Measurements from ENCODE around the gene ABCG1.
"Not testable (repeated sequence)": the region's sequence is repeated elsewhere in the genome, so short reads cannot be mapped to it uniquely, and the experiment has no call there.

The ABCG1 gene

DNA sequence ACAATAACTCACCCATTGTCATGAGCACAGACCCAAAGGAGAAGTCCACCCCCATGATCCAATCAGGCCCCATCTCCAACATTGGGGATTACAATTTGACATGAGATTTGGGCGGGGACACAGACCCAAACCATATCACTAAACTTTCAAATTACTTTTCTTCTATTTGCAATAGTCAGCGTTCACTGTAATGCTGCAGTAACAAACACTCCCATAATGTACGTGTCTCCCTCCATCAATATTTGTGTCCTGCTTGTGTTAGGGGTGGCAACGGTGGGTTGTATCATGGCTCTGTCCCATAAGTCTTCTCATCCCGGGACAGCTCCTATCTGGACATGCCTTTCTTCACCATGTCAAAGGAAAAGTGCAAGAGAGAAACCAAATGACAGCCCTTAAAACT lies 70.0 kb downstream of the ABCG1 start:
- in situ Hi-C loops (cut with MboI; ENCODE audit: low sequenced_read_pairs) = no loop called here

DNA sequence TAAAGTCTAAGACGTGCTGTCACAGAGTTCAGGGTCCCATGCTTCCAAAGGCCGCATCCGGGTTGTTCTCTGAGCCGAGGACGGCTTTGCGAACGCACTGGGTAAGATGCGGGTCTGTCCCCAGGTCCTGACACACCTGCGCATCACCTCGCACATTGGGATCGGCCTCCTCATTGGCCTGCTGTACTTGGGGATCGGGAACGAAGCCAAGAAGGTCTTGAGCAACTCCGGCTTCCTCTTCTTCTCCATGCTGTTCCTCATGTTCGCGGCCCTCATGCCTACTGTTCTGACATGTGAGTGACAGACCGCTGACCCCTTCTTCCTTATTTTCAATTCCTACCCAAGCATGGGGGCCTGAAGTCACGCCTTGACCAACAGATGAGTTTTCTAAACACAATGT lies 71.0 kb downstream of the ABCG1 start:
- in situ Hi-C loops (cut with MboI; ENCODE audit: low sequenced_read_pairs) = no loop called here

DNA sequence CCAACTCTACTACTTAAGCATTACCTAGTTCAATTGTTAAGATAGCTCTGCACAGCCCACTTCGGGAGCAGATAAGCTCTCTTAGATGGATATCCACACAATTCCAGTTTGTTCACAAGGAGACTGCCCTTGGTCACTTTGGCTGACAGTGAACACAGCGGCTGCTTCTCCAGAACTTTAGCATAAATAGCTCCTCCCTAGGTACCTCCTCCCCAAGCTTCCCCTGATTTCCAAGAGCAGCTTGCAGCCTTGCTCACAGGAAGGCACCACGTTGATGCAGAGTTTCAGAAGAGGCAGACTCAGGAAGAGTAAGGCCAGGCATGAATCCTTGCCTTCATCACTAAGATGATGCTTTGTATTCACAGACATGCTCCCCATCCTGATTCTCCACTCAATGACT lies 71.6 kb downstream of the ABCG1 start:
- in situ Hi-C loops (cut with MboI; ENCODE audit: low sequenced_read_pairs) = no loop called here

DNA sequence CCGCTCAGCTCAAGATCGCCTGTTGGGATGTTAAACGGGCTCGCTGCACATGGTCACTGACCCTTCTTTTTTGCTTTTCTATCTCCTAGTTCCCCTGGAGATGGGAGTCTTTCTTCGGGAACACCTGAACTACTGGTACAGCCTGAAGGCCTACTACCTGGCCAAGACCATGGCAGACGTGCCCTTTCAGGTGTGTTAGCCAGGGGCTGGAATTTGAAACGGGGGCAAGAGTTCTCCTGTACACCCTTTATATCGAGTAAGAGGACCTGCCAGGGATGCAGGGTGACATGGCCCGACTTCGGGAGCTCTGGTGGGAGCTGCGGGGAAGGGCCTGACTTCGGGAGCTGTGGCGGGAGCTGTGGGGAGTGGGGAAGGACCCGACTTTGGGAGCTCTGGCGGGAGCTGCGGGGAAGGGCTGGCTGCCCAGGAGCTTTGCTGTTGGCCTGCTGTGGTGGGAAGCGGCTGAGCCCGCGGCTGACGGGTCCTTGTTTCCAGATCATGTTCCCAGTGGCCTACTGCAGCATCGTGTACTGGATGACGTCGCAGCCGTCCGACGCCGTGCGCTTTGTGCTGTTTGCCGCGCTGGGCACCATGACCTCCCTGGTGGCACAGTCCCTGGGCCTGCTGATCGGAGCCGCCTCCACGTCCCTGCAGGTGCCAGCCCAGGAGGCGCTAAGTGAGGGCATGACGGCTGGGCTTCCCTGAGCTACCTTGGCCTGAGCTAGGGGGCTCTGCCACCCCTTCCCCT lies 72.2 kb downstream of the ABCG1 start:
- in situ Hi-C loops (cut with MboI; ENCODE audit: low sequenced_read_pairs) = no loop called here

DNA sequence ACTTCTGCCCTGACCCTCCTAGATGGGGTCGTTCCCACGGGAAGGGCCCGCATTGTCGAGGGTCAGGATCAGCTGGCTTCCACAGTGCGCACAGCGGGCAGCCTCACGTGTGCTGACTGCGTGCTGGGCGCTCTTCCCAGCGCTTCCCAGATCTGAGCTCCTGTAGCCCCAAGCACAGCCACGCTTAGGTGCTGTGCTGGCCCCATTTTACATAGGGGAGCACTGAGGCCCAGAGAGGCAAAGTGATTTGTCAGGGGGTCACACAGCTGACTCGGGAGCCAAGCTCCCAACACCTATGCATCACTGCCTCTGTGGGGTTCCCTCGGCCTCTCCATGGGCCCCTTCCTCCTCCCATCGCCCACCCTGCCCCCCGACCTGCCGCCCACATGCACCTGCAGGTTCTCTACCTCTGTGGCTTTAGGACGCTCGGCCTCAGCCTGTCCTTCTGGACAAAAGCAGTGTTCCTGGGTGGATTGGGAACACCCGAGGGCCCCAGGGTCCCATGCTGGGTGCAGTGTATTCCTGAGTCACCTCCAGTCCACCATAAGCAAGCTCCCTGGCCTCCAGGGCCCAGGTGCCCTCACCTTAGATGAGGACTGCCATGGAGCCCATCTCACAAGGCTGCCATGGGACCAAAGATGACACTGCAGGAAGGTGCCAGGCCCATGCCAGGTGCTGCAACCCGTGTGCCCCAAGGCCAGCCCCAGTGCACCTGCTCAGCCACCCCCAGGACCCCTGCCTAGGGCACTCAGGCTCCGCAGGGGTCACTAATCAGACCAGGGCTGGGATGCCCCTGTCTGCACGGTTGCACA lies 73.0 kb downstream of the ABCG1 start:
- in situ Hi-C loops (cut with MboI; ENCODE audit: low sequenced_read_pairs) = no loop called here

DNA sequence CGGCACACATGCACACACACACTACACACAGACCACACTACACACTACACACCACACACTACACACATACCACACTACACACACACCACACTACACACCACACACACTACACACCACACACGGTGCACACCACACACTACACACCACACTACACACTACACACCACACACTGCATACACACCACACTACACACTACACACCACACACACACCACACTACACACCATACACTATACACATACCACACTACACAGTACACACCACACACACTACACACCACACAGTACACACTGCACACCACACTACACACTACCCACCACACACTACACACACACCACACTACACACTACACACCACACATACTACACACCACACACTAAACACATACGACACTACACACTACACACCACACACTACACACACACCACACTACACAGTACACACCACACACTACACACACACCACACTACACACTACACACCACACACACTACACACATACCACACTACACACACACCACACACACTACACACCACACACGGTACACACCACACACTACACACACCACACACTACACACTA lies 73.7 kb downstream of the ABCG1 start:
- in situ Hi-C loops (cut with MboI; ENCODE audit: low sequenced_read_pairs) = not testable (repeated sequence)

DNA sequence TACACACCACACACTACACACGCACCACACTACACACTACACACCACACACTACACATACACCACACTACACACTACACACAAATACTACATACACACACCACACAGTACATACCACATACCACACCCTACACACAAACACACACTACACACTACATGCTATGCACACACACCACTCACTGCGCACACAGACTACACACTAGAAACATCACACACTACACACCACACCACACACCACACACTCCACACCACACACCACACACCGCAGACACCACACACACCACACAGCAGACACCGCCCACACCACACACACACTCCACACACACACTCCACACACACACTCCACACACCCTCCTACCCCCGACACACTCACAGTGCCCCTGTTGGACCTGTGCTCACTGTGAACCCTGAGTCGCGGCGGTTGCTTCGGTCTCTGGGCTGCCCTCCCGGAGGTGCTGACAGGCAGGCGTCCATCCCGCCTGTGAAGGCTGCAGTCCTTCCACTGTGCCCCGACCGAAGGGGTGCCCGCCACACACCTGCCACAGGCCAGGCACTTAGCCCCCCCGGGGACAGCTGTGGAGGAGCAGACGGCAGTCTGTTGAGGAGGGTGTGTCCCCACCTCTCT lies 74.8 kb downstream of the ABCG1 start:
- in situ Hi-C loops (cut with MboI; ENCODE audit: low sequenced_read_pairs) = no loop called here

DNA sequence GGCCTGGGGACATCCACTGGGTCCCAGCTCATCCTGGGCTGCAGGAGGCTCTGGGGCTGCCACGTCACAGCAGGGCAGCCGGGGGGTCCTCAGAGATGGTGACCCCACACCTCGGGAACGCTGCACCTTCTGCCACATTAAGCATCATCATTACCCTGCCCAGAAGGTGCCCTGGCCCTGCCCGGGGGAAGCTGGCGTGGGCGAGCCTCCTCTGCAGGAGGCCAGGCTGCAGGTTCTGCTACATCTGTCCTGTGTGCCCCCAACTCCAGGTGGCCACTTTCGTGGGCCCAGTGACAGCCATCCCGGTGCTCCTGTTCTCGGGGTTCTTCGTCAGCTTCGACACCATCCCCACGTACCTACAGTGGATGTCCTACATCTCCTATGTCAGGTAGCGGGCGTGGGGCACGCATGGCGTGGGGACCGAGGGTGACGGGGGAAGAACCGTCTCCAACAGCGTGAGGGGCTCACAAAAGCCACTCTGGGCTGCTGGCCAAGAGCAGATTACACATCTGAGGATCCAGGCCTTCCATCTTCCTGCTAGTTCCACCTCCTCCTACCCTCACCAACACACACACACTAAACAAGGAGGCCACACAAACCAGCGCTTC lies 75.4 kb downstream of the ABCG1 start:
- in situ Hi-C loops (cut with MboI; ENCODE audit: low sequenced_read_pairs) = no loop called here

DNA sequence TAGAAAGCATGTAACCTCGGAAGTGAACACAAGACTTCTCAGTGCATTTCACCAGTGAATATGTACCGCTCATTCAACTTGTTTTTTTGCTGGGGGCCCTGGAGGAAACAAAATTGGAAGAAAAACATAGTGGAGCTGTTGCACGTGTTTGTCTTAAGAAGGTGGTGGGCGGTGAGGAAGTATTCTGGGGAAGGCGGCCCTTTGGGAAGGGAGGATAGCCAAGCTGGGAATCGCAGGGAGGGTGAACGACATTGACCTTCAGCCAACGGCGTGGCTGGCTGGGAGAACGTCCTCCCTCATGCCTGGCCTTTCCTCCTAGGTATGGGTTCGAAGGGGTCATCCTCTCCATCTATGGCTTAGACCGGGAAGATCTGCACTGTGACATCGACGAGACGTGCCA lies 76.9 kb downstream of the ABCG1 start:
- in situ Hi-C loops (cut with MboI; ENCODE audit: low sequenced_read_pairs) = no loop called here

DNA sequence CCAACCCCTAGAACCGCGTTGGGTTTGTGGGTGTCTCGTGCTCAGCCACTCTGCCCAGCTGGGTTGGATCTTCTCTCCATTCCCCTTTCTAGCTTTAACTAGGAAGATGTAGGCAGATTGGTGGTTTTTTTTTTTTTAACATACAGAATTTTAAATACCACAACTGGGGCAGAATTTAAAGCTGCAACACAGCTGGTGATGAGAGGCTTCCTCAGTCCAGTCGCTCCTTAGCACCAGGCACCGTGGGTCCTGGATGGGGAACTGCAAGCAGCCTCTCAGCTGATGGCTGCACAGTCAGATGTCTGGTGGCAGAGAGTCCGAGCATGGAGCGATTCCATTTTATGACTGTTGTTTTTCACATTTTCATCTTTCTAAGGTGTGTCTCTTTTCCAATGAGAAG lies 77.6 kb downstream of the ABCG1 start:
- in situ Hi-C loops (cut with MboI; ENCODE audit: low sequenced_read_pairs) = no loop called here

DNA sequence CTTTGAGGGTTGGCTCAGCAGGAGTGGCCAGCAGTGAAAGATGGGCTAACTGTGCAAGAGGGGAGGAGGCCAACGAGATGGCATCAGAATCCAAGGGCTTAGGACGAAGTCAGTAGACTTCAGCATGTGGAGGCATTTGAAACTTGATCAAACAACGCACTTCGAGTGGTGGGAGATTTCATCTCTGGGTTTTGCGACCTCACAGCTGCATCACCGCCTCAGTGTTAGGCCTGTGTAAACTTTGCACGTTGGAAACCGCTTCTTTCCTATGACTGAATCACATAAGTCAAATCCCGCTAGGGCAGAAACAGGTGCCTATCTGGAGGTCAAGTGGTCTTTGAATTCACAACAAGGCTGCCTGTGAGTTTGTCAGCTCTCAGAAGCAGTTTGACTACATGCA lies 78.4 kb downstream of the ABCG1 start:
- in situ Hi-C loops (cut with MboI; ENCODE audit: low sequenced_read_pairs) = no loop called here

DNA sequence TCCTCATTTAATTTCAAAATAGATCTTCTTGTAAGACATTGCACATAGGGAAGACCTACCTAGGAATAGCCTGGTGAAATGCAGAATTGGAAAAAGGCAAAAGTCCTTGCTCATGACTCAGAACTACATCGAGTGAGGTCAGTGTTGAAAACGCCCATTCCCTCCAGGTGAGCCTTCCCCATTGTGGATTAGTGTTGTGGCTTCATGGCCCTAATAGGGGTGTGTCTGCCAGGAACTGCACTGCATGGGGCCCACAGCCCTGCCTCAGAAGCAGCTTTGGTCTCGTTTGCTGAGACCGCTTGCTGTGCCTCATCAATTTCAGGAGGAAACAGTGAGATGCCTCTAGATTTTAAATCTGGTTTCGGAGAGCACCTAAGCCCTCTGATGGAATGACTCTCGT lies 79.3 kb downstream of the ABCG1 start:
- in situ Hi-C loops (cut with MboI; ENCODE audit: low sequenced_read_pairs) = no loop called here

DNA sequence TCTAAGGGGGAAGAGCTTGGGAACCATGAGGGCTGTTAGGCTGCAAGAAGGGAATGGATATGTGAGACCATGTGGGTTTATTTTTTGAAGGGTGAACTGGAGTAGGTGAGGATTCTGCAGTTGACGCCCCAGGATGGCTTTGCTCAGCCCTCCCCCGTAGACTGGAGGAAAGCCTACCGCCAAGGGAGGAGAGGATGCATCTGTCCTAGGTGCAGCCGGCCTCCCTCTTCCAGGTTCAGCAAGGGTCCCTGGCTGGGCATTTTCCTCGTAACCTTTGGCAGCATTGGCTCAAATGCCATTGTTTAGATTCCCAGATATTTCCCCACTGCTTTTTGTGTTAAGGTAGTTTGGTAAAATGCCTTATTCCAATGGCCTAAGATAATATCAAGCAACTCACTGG lies 79.7 kb downstream of the ABCG1 start:
- in situ Hi-C loops (cut with MboI; ENCODE audit: low sequenced_read_pairs) = no loop called here

DNA sequence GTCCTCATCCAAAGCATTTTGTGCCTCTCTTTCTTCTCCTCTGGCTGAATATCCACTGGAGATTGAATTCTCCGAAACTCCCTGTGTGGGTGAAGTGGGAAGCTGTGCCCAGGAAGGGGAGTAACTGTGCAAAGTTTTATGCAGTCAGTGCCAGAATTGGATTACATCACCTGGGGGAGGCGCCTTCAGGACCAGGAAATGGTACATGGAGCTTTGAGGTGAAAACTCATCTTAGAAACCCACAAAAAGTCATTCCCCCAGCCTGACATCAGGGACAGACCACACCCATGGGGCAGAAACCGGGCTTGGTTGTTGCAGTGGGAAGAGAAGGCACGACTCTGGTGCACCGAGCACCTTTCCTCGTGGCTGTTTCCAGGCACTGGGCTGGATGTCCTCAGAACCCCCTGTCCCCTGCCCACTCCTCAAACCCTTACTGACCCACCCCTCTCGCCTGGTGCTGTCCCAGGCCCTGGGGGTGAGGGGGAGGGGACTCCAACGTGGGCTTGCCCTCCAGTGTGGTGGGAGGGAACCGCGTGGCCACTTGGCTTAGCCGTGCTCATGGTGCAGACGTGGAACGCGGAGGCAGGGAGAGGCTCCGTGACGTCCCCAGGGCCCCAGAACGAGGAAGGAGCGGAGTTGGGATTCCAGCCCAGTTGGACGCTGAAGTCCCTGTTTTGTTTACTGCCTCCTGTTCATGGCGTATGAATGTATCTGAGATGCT lies 80.5 kb downstream of the ABCG1 start:
- in situ Hi-C loops (cut with MboI; ENCODE audit: low sequenced_read_pairs) = no loop called here

DNA sequence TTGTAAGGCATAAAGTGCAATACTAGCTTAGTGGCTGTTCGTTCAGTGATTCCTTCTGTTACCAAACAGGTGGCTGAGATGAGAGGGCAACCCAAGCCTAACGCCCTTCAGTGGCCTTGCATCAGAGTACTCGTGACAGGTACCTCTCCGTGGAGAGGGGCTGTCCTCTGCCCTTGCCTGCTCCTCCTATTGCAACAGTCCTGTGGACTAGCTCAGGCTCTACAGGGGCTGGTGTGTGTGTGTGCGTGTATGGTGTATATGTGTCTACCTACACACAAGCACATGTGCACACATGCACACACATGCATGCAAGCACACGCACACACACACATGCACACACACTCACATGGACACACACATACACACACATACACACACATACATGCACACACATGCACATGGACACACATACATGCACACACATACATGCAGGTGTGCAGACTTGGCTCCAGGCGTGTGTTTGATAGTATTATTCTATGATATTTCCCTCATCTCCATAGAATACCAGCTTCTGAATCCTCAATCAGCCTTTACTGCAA lies 81.2 kb downstream of the ABCG1 start:
- in situ Hi-C loops (cut with MboI; ENCODE audit: low sequenced_read_pairs) = no loop called here

DNA sequence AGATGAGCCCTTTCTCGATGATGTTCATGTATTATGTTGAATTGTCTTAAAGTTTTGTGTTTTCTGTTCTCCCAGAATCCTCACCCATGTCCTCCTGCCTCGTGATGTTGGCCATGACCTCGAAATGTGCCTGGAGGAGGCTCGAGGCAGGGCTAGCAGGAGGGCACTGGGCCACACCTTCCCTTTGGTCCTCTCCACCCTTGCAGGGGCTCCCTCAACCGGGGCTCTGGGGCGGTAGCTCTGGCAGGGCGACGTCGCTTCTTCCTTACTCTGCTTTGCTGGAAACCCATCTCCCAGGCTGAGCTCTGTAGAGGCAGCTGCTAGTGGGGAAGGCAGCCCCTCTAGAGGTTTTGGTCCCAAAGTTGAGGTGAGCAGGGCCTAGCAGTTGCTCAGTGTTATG lies 82.0 kb downstream of the ABCG1 start:
- in situ Hi-C loops (cut with MboI; ENCODE audit: low sequenced_read_pairs) = no loop called here

DNA sequence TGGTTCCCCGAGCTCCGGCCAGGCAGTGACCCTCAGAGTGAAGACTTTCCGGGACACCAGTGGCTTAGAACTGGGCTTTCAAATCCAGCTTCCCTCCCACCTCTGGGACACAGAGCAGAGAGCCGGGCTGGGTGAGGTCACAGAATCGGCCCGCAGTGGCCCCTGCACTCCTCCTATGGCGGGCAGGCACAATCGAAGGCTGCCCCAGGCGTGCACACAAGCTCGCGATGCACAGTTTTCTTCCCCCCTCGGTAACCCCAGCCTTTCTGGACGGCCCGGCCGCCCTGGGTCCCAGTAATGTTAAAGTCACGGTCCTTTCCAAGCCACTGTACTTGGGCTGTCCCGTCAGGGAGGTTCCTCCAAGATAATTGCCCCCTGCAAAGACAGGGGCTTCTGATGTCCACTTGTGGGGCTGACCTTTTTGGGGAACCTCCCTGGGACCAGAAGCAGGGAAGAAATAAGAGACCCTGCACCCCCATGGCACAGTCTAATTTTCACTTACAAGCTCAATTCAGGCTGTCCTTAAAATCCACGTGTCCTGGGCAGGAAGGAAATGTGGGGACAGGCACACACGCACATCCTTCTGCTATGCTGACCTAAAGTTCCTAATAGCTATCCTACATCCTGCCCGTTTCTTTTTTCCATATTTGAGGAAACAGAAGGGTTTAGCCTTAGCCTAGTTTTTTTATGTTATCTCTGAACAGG lies 82.6 kb downstream of the ABCG1 start:
- in situ Hi-C loops (cut with MboI; ENCODE audit: low sequenced_read_pairs) = no loop called here

DNA sequence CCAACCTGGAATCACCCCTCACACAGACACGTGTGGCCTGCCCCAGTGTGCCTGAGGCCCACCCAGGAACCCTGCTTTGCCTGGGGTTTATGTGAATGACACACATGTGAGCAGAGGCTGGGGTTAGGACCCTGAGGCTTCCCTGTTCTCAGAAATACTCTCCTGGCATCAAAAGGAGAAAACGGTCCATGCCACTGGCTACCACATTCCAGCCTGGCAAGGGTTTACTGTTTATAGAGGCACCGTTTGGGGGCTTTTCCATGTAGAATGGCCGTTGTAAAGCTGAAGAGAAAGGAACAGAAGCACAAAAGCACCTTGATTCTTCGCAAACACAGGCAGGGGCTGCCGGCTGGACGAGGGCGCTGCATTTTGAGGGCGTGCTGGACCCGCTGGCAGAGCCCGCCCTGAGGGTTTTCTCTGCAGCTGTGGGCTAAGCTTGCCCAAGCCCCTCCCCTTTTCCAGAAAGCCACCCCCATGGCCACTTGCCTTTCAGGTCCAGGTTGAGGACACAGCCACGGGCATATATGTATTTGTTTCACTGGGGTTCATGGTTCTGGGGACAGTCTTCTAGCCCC lies 83.2 kb downstream of the ABCG1 start:
- in situ Hi-C loops (cut with MboI; ENCODE audit: low sequenced_read_pairs) = no loop called here

DNA sequence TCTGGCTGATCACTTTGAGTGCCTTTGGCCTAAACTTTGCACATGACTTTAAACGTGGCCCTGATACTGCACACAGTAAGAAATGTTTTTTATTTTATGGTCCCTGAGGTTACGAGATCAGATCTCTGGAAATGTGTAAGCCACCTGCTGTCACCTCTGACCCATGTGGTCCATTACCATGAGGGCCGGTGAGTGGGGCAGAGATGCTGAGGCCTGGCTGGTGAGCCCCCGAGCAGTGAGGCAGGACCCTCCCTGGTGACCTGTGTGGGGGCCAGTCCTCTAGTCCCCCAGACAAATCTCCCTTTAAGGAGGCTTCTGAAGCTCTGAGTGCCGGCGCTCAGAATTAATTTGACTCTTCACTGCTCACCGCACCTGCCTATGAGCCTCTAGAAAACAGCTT lies 83.9 kb downstream of the ABCG1 start:
- in situ Hi-C loops (cut with MboI; ENCODE audit: low sequenced_read_pairs) = no loop called here
